Upper lobe of right lung (tissue), 1 donor: Measurements from ENCODE around the gene CAMK1D. TPM values are rescaled to one million over a fixed set of nuclear protein-coding genes. Genes with fewer than 3 reads are reported as not detected.
"Not testable (repeated sequence)": the region's sequence is repeated elsewhere in the genome, so short reads cannot be mapped to it uniquely, and the experiment has no call there.

ENCODE experiments used
- ATAC-seq: fragments of 200-7000 bp; cut with Tn5 transposase; one replicate; pipeline ENCODE4 v1.9.1; 2020; ENCODE audit warnings: mild to moderate bottlenecking, moderate library complexity
- DNase-seq: peaks from one replicate; pipeline ENCODE4 v3.0.0-alpha.2; 2020
- H3K27ac ChIP-seq: fragments of 200-600 bp; one replicate; pipeline ENCODE4 v1.8.0; 2022
- H3K27me3 ChIP-seq: fragments of 200-600 bp; one replicate; pipeline ENCODE4 v1.8.0; 2022; ENCODE audit warnings: mild to moderate bottlenecking
- H3K36me3 ChIP-seq: fragments of 200-600 bp; one replicate; pipeline ENCODE4 v1.8.0; 2022
- H3K4me1 ChIP-seq: fragments of 200-600 bp; one replicate; pipeline ENCODE4 v1.8.0; 2022
- H3K4me3 ChIP-seq: fragments of 200-600 bp; one replicate; pipeline ENCODE4 v1.8.0; 2022; ENCODE audit warnings: mild to moderate bottlenecking
- H3K9me3 ChIP-seq: fragments of 200-600 bp; one replicate; pipeline ENCODE4 v1.8.0; 2022
- intact Hi-C: fragments of 100-400 bp; cut with DNase I; formaldehyde crosslinking; loops from one replicate; pipeline ENCODE4 v1.11.0; 2022
- total RNA-seq: library from RNA; stranded (reverse); fragmentation: NEBNext Ultra II Directional; extraction: Animal tissue kit (Norgen Biotek cat#: 25700); gene quantifications from one replicate; pipeline ENCODE4 v1.2.1, GENCODE V29; 2021
- TF ChIP-seq, protein P1 (sequence below): fragments of 200-600 bp; IDR thresholded peaks from one replicate; pipeline ENCODE4 v1.8.0; 2022; ENCODE audit warnings: antibody characterized with exemption
- donor health status: DM: no; HTN: yes; CAD: no; lungs with severe emphysema.

CAMK1D gene
- total RNA-seq, 1 donor from 2014 or later, result 17.1 TPM

DNA sequence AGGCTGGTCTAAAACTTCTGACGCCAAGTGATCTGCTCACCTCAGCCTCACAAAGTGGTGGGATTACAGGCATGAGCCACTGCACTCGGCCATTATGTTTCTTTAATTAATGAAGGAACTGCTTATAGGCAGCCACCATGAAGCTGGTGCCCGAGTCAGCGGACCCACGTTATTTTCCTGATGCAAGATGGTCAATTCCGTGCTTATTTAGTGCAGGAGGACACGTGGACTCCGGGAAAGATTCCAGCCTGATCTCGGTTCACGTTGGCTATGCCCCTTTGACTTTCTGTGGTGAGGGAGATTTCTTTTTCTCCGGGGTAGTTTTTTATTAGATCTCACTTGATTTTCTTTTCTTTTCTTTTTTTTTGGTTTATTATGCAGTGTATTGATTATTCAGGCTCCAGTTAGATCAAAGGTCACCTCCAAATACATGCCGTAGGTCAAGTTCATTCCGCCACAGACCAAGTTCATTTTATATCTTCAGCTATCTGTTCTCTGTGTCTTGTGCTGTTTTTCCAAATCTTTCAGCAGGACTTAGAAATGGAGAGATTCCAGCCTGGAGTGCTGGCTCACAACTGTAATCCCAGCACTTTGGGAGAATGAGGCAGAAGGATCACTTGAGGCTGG is 8.3 kb downstream of the CAMK1D start:
- Histone ChIP-seq H3K4me1 (no peaks in the 10 kb centered on the region), H3K27ac (no peak overlapping the region), H3K36me3 (no peaks in the 10 kb centered on the region), H3K9me3 (no peaks in the 10 kb centered on the region), H3K27me3 (no peaks in the 10 kb centered on the region), H3K4me3 (no peak overlapping the region)
- intact Hi-C loops, result no loop called here
- DNase-seq (no peak), ATAC-seq (no peak)
- TF ChIP-seq, protein P1, sequence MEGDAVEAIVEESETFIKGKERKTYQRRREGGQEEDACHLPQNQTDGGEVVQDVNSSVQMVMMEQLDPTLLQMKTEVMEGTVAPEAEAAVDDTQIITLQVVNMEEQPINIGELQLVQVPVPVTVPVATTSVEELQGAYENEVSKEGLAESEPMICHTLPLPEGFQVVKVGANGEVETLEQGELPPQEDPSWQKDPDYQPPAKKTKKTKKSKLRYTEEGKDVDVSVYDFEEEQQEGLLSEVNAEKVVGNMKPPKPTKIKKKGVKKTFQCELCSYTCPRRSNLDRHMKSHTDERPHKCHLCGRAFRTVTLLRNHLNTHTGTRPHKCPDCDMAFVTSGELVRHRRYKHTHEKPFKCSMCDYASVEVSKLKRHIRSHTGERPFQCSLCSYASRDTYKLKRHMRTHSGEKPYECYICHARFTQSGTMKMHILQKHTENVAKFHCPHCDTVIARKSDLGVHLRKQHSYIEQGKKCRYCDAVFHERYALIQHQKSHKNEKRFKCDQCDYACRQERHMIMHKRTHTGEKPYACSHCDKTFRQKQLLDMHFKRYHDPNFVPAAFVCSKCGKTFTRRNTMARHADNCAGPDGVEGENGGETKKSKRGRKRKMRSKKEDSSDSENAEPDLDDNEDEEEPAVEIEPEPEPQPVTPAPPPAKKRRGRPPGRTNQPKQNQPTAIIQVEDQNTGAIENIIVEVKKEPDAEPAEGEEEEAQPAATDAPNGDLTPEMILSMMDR, result no peak

DNA sequence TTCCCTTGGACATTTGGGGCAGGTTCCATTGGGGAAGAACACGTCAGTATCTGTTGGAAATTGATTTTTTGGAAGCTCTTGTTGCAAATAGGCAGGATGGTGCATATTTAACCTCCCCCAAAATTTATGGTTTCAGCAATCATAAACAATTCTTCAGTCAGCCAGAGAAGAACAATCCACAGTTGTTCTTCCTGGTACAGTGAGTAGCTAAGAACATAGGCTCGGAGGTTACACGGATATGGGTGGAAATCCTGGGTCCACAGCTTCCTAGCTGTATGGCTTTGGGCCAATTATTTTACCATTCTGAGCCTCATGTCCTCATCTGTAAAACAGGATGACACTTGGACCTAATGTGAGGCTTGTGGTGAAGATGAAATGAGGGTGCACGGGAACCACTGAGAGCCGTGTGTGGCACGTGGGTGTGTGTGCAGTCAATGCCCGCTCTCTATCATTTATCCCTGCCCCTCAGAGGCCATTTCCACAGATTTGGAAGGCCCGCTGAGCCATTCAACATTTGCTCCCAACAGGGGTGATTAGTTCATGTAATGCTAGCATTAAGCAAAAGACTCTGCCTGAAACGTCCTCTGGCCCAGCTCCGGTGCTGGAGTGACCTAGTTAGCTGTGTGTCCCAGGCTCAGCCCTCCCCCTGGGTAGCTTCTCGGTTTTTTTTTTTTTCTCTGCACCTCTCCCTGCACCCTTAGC is 9.7 kb downstream of the CAMK1D start:
- ATAC-seq (peak; percentile 12), DNase-seq (no peak)
- Histone ChIP-seq H3K27me3 (no peaks in the 10 kb centered on the region), H3K36me3 (no peaks in the 10 kb centered on the region), H3K4me1 (no peaks in the 10 kb centered on the region), H3K4me3 (no peak overlapping the region), H3K9me3 (no peaks in the 10 kb centered on the region), H3K27ac (no peak overlapping the region)
- TF ChIP-seq, protein P1, result no peak
- intact Hi-C loops, result no loop called here

DNA sequence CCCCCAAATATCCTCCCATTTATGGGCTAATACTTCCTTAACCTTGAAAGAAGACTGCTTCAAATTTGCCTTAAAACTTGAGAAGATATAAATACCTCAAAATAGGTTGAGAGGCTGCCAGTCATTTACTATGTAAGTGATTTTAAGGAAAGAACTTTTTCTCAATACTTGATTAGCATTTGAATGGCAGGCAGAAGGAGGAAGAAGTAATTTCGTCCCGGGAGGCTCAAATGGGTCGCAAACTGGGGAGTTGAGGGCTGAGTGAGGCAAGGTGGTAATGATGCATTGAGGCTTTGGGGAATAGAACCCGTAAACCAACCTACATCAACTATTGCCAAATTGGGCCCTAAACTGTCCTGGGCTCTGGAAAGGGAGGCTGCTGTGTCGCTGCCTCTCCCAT is 11.1 kb downstream of the CAMK1D start:
- H3K4me3 ChIP-seq, result no peak overlapping the region
- no peaks in the 10 kb centered on the region for H3K9me3 ChIP-seq
- TF ChIP-seq, protein P1, result no peak
- DNase-seq, result no peak
- H3K27ac ChIP-seq, result no peak overlapping the region
- H3K27me3 ChIP-seq, result no peaks in the 10 kb centered on the region
- no peaks in the 10 kb centered on the region for H3K36me3 ChIP-seq
- H3K4me1 ChIP-seq, result no peaks in the 10 kb centered on the region
- intact Hi-C loops, result no loop called here
- no peak for ATAC-seq

DNA sequence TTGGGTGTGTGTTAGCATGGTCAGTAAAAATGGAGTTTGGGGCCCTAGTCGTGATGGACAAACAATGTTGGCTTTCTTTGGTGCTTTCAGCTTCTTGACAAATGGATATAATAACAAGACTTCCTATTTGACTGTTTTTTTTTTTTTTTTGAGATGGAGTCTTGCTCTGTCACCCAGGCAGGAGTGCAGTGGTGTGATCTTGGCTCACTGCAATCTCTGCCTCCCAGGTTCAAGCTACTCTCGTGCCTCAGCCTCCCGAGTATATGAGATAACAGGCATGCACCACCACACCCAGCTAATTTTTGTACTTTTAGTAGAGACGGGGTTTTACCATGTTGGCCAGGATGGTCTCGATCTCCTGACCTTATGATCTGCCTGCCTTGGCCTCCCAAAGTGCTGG is 11.8 kb downstream of the CAMK1D start:
- DNase-seq, H3K36me3 ChIP-seq, ATAC-seq, H3K27ac ChIP-seq, intact Hi-C loops, H3K4me1 ChIP-seq, H3K4me3 ChIP-seq, H3K9me3 ChIP-seq, H3K27me3 ChIP-seq: not testable (repeated sequence)

DNA sequence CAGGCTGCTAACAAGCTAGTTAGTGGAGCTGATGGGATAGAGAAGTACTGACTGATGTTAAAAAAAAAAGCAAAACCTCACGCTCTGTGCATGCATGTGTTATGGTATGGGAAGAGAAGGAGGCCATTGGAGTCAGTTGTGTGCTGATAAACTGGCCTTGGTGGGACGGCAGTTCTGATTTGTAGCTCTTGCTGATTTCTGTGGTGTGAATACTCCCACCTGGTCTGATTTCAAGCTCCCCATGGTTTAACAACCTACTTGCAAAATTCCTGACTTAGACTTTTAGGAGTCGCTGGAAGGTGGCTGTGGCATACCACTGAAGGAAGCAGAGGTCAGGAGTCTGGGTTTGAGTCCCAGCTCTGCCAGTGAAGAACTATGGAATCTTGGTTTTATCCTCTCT is 15.2 kb downstream of the CAMK1D start:
- H3K4me1 ChIP-seq, result no peaks in the 10 kb centered on the region
- intact Hi-C loops, result no loop called here
- no peak for ATAC-seq
- H3K27me3 ChIP-seq, result no peaks in the 10 kb centered on the region
- H3K4me3 ChIP-seq, result no peak overlapping the region
- no peaks in the 10 kb centered on the region for H3K9me3 ChIP-seq
- no peak overlapping the region for H3K27ac ChIP-seq
- TF ChIP-seq, protein P1, result no peak
- H3K36me3 ChIP-seq, result no peaks in the 10 kb centered on the region
- no peak for DNase-seq

DNA sequence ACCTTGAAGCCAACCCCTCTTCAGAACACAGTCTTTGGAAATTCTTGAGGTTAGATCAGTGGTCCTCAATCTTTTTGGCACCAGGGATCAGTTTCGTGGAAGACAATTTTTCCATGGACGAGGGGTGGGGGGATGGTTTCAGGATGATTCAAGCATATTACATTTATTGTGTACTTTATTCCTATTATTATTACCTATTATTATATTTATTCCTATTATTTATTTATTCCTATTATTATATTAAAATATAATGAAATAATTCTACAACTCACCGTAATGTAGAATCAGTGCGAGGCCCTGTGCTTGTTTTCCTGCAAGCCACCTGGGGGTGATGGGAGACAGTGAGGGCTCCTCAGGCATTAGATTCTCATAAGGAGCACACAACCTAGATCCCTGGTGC is 17.9 kb downstream of the CAMK1D start:
- no peaks in the 10 kb centered on the region for H3K27me3 ChIP-seq
- ATAC-seq (no peak), DNase-seq (no peak)
- no peaks in the 10 kb centered on the region for H3K36me3 ChIP-seq
- no peaks in the 10 kb centered on the region for H3K4me1 ChIP-seq
- H3K9me3 ChIP-seq, result no peaks in the 10 kb centered on the region
- intact Hi-C loops, result no loop called here
- TF ChIP-seq, protein P1, result no peak
- H3K4me3 ChIP-seq, result no peak overlapping the region
- no peak overlapping the region for H3K27ac ChIP-seq
